GM18907 (cell line): ENCODE measurements around the gene TRIM17.

Experiments
- ATAC-seq: cut with Tn5 transposase; IDR thresholded peaks from one replicate; pipeline ENCODE4 v1.9.1; 2021; ENCODE audit warnings: mild to moderate bottlenecking, moderate library complexity; ENCODE audit not compliant: unreplicated experiment

Gene TRIM17

GRCh38 chr1:228387321-228387720 lies 29.3 kb downstream of the TRIM17 start:
- ATAC-seq: no peak

DNA sequence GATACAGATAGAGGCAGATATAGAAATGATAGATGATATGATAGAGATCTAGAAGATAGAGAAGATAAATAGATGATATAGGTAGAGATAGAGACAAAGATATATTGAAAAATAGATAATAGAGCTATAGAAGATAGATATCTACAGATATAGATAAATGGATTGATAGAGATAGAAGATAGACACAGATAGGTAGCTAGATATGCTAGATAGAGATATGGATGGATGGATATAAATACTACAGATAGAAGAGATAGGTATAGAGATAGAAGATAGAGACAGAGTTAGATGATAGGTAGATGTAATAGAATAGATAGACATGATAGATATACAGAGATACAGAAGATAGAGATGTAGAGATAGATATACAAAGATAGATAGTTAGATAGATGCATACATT lies 31.4 kb downstream of the TRIM17 start:
- ATAC-seq: no peak

DNA sequence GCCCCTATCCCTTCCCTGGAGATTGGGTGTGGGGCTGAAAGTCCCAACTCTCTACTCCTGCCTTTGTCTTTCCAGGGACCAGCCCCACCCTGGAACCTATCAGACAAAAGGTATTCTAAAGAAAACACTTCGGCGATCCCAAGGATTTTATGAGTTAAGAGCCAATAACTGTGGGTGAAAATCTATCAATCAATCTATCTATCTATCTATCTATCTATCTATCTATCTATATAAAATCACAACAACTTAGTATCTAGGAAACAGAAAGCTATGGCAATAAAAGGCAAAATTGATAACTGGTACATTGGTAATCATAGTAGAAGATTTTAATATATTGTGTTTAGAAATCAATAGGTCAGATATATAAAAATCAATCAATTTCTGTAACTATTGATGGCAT lies 32.9 kb downstream of the TRIM17 start:
- ATAC-seq: no peak

- ATAC-seq: no peak
Observed at GRCh38 chr1:228381356-228381755, 35.3 kb downstream of the TRIM17 start.

- ATAC-seq: no peak
Observed at GRCh38 chr1:228379666-228380065, 37.0 kb downstream of the TRIM17 start.

DNA sequence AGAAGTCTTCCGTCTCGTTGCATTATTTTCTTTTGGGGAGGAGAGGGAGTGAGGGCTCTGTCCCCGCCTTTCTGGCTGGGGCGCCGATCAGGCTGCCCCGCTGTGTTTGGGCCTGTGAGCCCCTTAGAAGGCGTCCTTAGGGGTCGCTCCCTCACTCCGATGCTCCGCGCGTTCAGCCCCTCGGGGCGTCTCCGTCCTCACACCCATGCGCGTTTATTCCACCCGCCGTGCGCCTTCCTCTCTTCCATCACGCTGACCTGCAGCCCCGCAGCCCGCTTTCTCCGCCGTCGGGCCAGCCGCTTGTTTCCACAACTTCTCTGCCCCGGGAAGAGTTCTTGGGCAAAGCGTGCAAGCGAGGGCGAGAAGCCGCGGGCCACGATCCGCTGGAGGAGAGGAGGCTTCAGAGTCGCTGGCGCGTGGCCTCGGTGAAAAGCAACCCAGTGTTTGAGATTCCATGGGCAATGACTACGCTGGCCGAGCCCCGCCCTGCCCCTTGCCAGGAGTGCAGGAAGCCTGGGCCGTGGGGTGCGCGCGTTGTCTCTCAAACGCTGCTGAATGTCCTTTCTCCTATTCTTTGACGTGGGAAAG lies 37.7 kb downstream of the TRIM17 start:
- no peak for ATAC-seq

DNA sequence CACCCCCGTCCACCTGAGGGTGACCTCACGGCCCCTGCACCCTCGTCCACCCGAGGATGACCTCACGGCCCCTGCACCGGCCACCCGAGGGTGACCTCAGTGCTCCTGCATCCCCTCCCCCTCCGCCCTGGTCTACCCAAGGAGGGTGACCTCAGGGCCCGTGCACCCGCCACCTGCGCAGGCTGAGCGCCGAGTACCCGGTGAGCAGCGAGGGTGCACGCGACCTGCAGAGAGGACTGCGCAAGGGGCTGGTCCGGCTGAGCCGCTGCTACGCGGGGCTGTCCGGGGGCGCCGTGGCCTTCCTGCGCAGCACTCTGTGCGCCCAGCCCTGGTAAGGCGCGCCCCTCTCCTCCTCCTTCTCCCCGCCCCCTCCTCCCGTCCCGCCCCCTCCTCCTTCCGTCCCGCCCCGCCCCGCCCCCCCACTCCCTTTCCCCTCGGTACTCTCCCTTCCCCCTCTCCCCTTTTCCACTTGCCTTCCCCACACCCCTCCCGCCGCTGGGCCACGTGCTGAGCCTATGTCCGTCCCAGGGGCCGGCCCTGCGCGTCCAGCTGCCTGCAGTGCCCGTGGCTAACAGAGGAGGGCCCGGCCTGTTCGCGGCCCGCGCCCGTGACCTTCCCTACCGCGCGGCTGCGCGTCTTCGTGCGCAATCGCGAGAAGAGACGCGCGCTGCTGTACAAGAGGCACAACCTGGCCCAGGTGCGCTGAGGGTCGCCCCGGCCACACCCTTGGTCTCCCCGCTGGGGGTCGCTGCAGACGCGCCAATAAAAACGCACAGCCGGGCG lies 38.4 kb downstream of the TRIM17 start:
- ATAC-seq: no peak

DNA sequence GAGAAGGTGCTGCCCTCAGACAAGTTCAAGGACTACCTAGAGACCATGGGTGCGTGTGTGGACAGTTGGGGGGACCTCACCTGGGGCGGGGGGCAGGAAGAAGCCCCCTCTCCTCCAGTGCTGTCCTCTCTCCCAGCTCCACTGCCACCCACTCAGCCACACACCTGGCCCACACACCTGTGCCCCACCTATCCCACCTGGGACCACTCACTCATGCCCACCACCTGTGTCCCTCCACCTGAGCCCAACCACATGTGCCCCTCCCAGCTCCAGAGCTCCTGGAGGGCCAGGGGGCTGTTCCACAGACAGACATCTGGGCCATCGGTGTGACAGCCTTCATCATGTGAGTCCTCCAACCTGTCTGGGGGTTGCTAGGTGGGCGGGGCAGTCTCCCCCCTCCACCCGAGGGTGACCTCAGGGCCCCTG lies 39.0 kb downstream of the TRIM17 start:
- no peak for ATAC-seq

- ATAC-seq: no peak
Observed at GRCh38 chr1:228376651-228377631, 39.7 kb downstream of the TRIM17 start.

- ATAC-seq: no peak
Observed at GRCh38 chr1:228376262-228376628, 40.4 kb downstream of the TRIM17 start.

GRCh38 chr1:228375578-228376261 lies 40.9 kb downstream of the TRIM17 start:
- ATAC-seq: no peak

GRCh38 chr1:228374711-228375577 lies 41.7 kb downstream of the TRIM17 start:
- no peak for ATAC-seq

- no peak for ATAC-seq
Observed at GRCh38 chr1:228373681-228374571, 42.7 kb downstream of the TRIM17 start.

- no peak for ATAC-seq
Observed at GRCh38 chr1:228373004-228373680, 43.5 kb downstream of the TRIM17 start.

DNA sequence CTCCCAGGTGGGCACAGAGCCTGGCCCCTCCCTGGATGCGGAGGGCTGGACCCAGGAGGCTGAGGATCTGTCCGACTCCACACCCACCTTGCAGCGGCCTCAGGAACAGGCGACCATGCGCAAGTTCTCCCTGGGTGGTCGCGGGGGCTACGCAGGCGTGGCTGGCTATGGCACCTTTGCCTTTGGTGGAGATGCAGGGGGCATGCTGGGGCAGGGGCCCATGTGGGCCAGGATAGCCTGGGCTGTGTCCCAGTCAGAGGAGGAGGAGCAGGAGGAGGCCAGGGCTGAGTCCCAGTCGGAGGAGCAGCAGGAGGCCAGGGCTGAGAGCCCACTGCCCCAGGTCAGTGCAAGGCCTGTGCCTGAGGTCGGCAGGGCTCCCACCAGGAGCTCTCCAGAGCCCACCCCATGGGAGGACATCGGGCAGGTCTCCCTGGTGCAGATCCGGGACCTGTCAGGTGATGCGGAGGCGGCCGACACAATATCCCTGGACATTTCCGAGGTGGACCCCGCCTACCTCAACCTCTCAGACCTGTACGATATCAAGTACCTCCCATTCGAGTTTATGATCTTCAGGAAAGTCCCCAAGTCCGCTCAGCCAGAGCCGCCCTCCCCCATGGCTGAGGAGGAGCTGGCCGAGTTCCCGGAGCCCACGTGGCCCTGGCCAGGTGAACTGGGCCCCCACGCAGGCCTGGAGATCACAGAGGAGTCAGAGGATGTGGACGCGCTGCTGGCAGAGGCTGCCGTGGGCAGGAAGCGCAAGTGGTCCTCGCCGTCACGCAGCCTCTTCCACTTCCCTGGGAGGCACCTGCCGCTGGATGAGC lies 44.3 kb downstream of the TRIM17 start:
- ATAC-seq: no peak

GRCh38 chr1:228371741-228372182 lies 44.9 kb downstream of the TRIM17 start:
- no peak for ATAC-seq

DNA sequence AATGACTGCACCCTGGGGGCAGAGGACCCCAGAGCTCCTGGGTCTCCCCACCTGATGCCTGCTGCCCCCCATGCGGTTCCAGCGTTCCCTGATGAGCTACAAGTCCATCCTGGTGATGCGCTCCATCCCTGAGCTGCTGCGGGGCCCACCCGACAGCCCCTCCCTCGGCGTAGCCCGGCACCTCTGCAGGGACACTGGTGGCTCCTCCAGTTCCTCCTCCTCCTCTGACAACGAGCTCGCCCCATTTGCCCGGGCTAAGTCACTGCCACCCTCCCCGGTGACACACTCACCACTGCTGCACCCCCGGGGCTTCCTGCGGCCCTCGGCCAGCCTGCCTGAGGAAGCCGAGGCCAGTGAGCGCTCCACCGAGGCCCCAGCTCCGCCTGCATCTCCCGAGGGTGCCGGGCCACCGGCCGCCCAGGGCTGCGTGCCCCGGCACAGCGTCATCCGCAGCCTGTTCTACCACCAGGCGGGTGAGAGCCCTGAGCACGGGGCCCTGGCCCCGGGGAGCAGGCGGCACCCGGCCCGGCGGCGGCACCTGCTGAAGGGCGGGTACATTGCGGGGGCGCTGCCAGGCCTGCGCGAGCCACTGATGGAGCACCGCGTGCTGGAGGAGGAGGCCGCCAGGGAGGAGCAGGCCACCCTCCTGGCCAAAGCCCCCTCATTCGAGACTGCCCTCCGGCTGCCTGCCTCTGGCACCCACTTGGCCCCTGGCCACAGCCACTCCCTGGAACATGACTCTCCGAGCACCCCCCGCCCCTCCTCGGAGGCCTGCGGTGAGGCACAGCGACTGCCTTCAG lies 45.5 kb downstream of the TRIM17 start:
- ATAC-seq: no peak
